Stimulated activated CD8-positive, alpha-beta memory T cell treated with anti-CD3 and anti-CD28 coated beads, Interleukin-12 subunit alpha, Interleukin-12 subunit beta, amount 100 ng/mL, for 24 hours (primary cell): ENCODE data around the gene TARS3.
"Not testable (repeated sequence)": the region's sequence is repeated elsewhere in the genome, so short reads cannot be mapped to it uniquely, and the experiment has no call there.

ENCODE experiments used
- DNase-seq: peaks from one replicate; pipeline ENCODE4 v3.0.0-alpha.2; 2020; ENCODE audit errors: extremely low read depth

The TARS3 gene

GRCh38 chr15:101723874-101724674 is at the start of gene TARS3:
TSS of gene TARS3 (minus strand) at chr15:101724473. CDS start at chr15:101724387, 86 bp downstream.
- peak; percentile 95 for DNase-seq

- no peak for DNase-seq
These were observed 49.3 kb upstream of the TARS3 start for GRCh38 chr15:101773496-101774100.

GRCh38 chr15:101772921-101773320 is 48.6 kb upstream of the TARS3 start:
- DNase-seq, result no peak

- not testable (repeated sequence) for DNase-seq
These were observed 42.9 kb upstream of the TARS3 start for GRCh38 chr15:101767083-101767640.

GRCh38 chr15:101765772-101766456 is 41.6 kb upstream of the TARS3 start:
- DNase-seq, result no peak

- not testable (repeated sequence) for DNase-seq
These were observed 41.0 kb upstream of the TARS3 start for GRCh38 chr15:101765340-101765671.

GRCh38 chr15:101764669-101765339 is 40.5 kb upstream of the TARS3 start:
- not testable (repeated sequence) for DNase-seq

GRCh38 chr15:101746716-101747082 is 22.4 kb upstream of the TARS3 start:
- DNase-seq, result not testable (repeated sequence)

- DNase-seq, result not testable (repeated sequence)
These were observed 10.6 kb upstream of the TARS3 start for GRCh38 chr15:101734837-101735236.

- no peak for DNase-seq
These were observed 9.3 kb upstream of the TARS3 start for GRCh38 chr15:101733545-101733944.

GRCh38 chr15:101732772-101733171 is 8.5 kb upstream of the TARS3 start:
- DNase-seq, result no peak

GRCh38 chr15:101731746-101732145 is 7.5 kb upstream of the TARS3 start:
- no peak for DNase-seq

GRCh38 chr15:101727186-101727585 is 2.9 kb upstream of the TARS3 start:
- no peak for DNase-seq

GRCh38 chr15:101725073-101725472 is 800 bp upstream of the TARS3 start:
- no peak for DNase-seq

GRCh38 chr15:101724675-101725005 is 367 bp upstream of the TARS3 start:
- DNase-seq, result no peak

- no peak for DNase-seq
These were observed 951 bp downstream of the TARS3 start for GRCh38 chr15:101723171-101723873.

- no peak for DNase-seq
These were observed 5.4 kb downstream of the TARS3 start for GRCh38 chr15:101718896-101719295.

- DNase-seq, result no peak
These were observed 12.2 kb downstream of the TARS3 start for GRCh38 chr15:101712078-101712477.

GRCh38 chr15:101710806-101711205 is 13.5 kb downstream of the TARS3 start:
- no peak for DNase-seq

GRCh38 chr15:101709466-101709865 is 14.8 kb downstream of the TARS3 start:
- no peak for DNase-seq

GRCh38 chr15:101707983-101708382 is 16.3 kb downstream of the TARS3 start:
- DNase-seq, result no peak

GRCh38 chr15:101702077-101702476 is 22.2 kb downstream of the TARS3 start:
- no peak for DNase-seq
